PFSK-1 (cell line): ENCODE data around the gene ELAVL2. TPM values are rescaled to one million over a fixed set of nuclear protein-coding genes. Genes with fewer than 3 reads are reported as not detected.

ENCODE experiments used
- FOXP2 ChIP-seq: optimal IDR thresholded peaks from 2 replicates; pipeline ENCODE3; 2011; ENCODE audit warnings: borderline replicate concordance, control low read depth, inconsistent platforms; ENCODE audit not compliant: insufficient read depth; ENCODE audit errors: extremely low read length, extremely low read depth
- POLR2AphosphoS5 ChIP-seq: IDR thresholded peaks from 2 replicates; pipeline ENCODE4 v1.6.1; 2012; ENCODE audit warnings: low read depth, mild to moderate bottlenecking, control low read depth, low read length, moderate library complexity
- REST ChIP-seq, 2 experiments: IDR thresholded peaks; 2 replicates each; pipeline versions ENCODE4 v1.6.1 to v1.8.0; 2011 to 2012; ENCODE audit warnings: low read depth in 2 of 2, low read length in 2 of 2, control low read depth in 1 of 2, inconsistent platforms in 1 of 2, mild to moderate bottlenecking in 1 of 2, moderate library complexity in 1 of 2; ENCODE audit not compliant: insufficient read depth in 1 of 2
- SIN3A ChIP-seq: IDR thresholded peaks from 2 replicates; pipeline ENCODE4 v1.6.1; 2012; ENCODE audit warnings: mild to moderate bottlenecking, low read length, moderate library complexity, borderline replicate concordance; ENCODE audit not compliant: insufficient read depth
- TAF1 ChIP-seq: IDR thresholded peaks from 2 replicates; pipeline ENCODE4 v1.6.1; 2012; ENCODE audit warnings: low read length, control low read depth, borderline replicate concordance; ENCODE audit not compliant: insufficient read depth
- polyA plus RNA-seq: library from polyadenylated mRNA; unstranded; fragments of >200 nt; gene quantifications from one replicate; pipeline ENCODE4 v1.2.1, GENCODE V29; 2012; ENCODE audit warnings: low read depth, missing spikeins; ENCODE audit not compliant: insufficient read length

Gene ELAVL2
- polyA plus RNA-seq, result not detected

GRCh38 chr9:23826120-23826629 is at the start of gene ELAVL2:
TSS of gene ELAVL2 (minus strand) at chr9:23826240. CDS start at chr9:23762234, 64,006 bp downstream.
- TF ChIP-seq FOXP2 (no peak), TAF1 (no peak), SIN3A (no peak), REST (IDR thresholded peaks at IDR 0.05; ENCODE audit: insufficient read depth in 1 of 2, low read depth in 2 of 2, low read length in 2 of 2) (no peak), POLR2AphosphoS5 (no peak)

GRCh38 chr9:23858234-23858633 is 32.2 kb upstream of the ELAVL2 start:
- TF ChIP-seq SIN3A (no peak), POLR2AphosphoS5 (no peak), TAF1 (no peak), REST (IDR thresholded peaks at IDR 0.05; ENCODE audit: insufficient read depth in 1 of 2, low read depth in 2 of 2, low read length in 2 of 2) (no peak), FOXP2 (no peak)

GRCh38 chr9:23855873-23856604 is 30.0 kb upstream of the ELAVL2 start:
- TF ChIP-seq TAF1 (no peak), POLR2AphosphoS5 (no peak), FOXP2 (no peak), SIN3A (no peak), REST (IDR thresholded peaks at IDR 0.05; ENCODE audit: insufficient read depth in 1 of 2, low read depth in 2 of 2, low read length in 2 of 2) (no peak)

GRCh38 chr9:23850690-23851629 is 24.9 kb upstream of the ELAVL2 start:
- TF ChIP-seq REST (IDR thresholded peaks at IDR 0.05; ENCODE audit: insufficient read depth in 1 of 2, low read depth in 2 of 2, low read length in 2 of 2) (no peak), SIN3A (no peak), POLR2AphosphoS5 (no peak), FOXP2 (no peak), TAF1 (no peak)
